NB4 (cell line): ENCODE measurements around the gene ANKIB1.
A peak's percentile ranks its signal among the peaks of the same experiment; 100 is the strongest.
"Not testable (repeated sequence)": the region's sequence is repeated elsewhere in the genome, so short reads cannot be mapped to it uniquely, and the experiment has no call there.

Source experiments
- DNase-seq: peaks from one replicate; pipeline ENCODE4 v3.0.0; 2010; ENCODE audit warnings: low read depth
- H3K4me3 ChIP-seq: one replicate; pipeline ENCODE4 v1.5.1; 2011; ENCODE audit warnings: mild to moderate bottlenecking, low read depth, low read length, moderate library complexity
- MYC ChIP-seq: IDR thresholded peaks from 2 replicates; pipeline ENCODE4 v1.6.1; 2011; ENCODE audit warnings: low read depth, low read length
- POLR2A ChIP-seq: IDR thresholded peaks from 2 replicates; pipeline ENCODE4 v1.6.1; 2011; ENCODE audit warnings: mild to moderate bottlenecking; ENCODE audit not compliant: insufficient read length; ENCODE audit errors: extremely low read depth
- TF ChIP-seq, protein P1 (sequence below): IDR thresholded peaks from 2 replicates; pipeline ENCODE4 v1.6.1; 2011; ENCODE audit warnings: low read depth, low read length
- TF ChIP-seq, protein P2 (sequence below): IDR thresholded peaks from one replicate; pipeline ENCODE4 v1.5.1; 2012; ENCODE audit warnings: low read depth, low read length

ANKIB1 gene

DNA sequence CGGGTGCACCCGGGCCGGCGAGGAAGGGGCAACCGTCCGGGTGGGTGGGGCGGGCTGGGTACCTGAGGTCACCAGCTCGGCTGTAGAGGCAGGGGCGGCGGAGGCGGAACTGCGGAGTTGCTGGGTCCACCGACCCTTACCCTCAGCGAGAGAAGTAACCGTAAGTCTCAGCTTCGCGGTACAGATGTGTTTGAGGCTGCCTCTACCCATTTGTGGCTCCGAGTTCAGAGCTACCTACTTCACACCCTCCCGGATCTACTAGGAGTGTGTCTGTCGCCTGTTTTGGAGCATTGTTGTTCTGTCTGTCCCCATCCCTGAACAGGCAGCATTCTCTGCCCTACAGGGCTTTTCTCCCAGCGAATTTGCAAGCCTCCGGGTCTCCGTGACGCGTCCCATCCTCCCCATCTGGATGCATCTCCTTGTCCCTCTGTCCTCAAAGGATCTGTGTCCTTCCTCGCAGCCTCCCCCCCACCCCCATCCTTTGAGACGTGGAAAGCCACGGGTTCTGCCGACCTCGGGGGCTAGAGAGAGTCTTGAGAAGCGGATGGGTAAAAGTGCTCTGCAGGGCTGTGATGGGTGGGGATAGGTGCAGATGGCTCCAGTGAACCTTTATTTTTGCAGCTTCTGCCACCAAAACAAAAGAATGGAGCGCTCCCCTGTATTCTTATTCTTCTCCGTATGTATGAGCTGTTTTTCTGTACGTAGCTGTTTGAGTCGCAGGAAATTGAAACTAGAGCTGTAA is 757 bp downstream of the ANKIB1 start:
- TF ChIP-seq POLR2A (no peak), MYC (no peak)
- TF ChIP-seq, protein P1, sequence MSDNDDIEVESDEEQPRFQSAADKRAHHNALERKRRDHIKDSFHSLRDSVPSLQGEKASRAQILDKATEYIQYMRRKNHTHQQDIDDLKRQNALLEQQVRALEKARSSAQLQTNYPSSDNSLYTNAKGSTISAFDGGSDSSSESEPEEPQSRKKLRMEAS: no peak
- TF ChIP-seq, protein P2, sequence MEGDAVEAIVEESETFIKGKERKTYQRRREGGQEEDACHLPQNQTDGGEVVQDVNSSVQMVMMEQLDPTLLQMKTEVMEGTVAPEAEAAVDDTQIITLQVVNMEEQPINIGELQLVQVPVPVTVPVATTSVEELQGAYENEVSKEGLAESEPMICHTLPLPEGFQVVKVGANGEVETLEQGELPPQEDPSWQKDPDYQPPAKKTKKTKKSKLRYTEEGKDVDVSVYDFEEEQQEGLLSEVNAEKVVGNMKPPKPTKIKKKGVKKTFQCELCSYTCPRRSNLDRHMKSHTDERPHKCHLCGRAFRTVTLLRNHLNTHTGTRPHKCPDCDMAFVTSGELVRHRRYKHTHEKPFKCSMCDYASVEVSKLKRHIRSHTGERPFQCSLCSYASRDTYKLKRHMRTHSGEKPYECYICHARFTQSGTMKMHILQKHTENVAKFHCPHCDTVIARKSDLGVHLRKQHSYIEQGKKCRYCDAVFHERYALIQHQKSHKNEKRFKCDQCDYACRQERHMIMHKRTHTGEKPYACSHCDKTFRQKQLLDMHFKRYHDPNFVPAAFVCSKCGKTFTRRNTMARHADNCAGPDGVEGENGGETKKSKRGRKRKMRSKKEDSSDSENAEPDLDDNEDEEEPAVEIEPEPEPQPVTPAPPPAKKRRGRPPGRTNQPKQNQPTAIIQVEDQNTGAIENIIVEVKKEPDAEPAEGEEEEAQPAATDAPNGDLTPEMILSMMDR: no peak
- peak overlapping the region; percentile 93 for H3K4me3 ChIP-seq
- no peak for DNase-seq

DNA sequence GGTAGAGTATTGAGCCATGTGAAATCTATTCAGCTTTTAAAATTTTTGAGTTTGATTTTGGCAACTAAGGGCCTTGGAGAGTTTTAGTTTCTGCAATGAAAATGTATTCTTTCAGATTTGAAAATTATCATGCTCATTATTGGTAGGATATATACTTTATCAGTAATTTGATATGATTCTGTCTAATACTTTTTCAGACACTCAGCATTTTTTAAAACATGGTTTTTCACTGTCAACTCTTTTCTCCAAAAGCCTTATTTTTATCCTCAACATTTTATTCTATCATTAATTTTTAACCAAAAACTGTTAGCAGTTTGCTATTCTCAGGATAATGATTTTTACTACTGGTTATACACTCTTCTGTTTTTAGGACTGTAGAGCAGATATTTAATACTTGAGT is 4.8 kb downstream of the ANKIB1 start:
- no peak for TF ChIP-seq POLR2A
- no peak for TF ChIP-seq MYC
- H3K4me3 ChIP-seq: no peak overlapping the region
- DNase-seq: no peak

DNA sequence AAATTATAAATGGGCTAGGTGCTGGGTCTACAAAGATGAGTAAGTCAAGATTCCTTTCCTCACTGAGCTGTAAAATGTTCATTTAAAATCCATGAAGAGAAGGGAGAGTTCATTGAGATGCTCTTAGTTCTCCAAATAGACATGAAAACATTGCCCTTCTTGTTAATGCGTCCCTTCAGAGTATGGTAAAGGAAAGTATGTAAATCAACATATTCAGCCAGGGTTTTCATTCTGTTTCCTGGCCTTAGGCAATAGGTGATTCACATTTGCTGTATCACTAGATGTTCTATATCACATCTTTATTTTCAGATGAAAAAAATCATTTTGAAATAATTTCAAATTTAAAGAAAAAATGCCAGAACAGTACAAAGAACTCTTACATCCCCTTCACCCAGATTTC is 5.4 kb downstream of the ANKIB1 start:
- TF ChIP-seq, protein P1: no peak
- TF ChIP-seq MYC: no peak
- TF ChIP-seq, protein P2: no peak
- no peak for TF ChIP-seq POLR2A
- no peak for DNase-seq
- H3K4me3 ChIP-seq: no peak overlapping the region

DNA sequence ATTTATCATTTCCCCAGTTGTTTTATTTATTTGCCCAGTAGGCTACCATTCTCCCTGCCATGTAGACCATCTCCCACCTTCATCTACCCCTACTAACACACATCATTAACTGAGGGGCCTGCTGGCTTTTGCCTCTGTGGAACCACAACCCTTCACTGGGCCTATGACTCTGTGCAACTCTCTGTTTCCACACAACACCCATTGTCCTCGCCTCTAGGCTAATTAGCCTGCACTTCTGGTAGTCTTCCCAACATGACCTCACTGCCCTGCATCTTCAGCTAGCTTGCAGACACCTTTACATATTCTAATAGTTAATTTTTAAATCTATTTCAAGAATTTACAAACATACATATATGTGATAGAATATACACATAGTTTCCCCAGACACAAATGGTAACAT is 7.5 kb downstream of the ANKIB1 start:
- TF ChIP-seq, protein P1: no peak
- TF ChIP-seq MYC (no peak), POLR2A (no peak)
- TF ChIP-seq, protein P2: no peak
- no peak for DNase-seq
- no peak overlapping the region for H3K4me3 ChIP-seq

DNA sequence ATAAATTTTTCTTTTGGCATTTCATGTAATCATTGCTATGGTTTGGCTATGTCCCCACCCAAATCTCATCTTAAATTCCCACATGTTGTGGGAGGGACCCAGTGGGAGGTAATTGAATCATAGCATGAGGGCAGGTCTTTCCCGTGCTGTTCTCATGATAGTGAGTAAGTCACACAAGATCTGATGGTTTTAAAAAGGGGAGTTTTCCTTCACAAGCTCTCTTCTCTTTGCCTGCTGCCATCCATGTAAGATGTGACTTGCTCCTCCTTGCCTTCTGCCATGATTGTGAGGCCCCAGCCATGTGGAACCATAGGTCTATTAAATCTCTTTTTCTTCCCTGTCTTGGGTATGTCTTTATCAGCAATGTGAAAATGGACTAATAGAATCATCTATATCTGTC is 9.0 kb downstream of the ANKIB1 start:
- DNase-seq, H3K4me3 ChIP-seq: not testable (repeated sequence)

DNA sequence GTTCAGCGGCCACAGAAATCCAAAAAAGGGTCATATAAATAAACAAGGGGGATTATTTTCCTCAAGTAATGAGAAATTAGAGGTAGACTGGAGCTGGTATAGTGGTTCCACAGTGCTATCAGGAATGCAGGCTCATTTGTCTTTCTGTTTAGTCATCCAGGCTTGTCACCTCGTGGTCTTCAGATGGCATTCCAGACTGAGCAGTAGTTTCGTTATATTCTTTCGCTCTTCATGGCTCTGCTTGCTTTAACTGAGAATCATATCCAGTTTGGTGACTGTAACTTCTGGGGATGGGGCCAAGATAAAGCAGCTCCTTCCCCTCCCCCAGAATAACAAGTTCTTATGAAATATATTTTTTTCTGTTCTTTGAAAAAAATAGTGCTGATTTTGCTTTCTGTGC is 9.5 kb downstream of the ANKIB1 start:
- TF ChIP-seq, protein P2: no peak
- TF ChIP-seq, protein P1: no peak
- TF ChIP-seq POLR2A (no peak), MYC (no peak)
- no peak for DNase-seq
- no peak overlapping the region for H3K4me3 ChIP-seq

DNA sequence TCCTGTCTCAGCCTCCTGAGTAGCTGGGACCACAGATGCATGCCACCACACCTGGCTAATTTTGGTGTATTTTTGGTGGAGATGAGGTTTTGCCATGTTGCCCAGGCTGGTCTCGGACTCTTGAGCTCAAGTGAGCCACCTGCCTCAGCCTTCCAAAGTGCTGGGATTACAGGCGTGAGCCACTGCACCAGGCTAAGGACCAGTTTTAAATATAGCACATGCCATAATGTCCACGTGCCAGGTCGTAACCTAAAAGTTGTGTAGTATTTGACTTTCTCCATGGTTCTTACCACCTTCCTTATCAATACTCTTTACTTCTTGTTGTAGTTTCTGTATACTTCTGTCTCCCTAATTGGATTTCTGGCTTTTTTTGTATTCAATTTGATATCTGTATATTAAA is 13.3 kb downstream of the ANKIB1 start:
- TF ChIP-seq POLR2A (no peak), MYC (no peak)
- TF ChIP-seq, protein P2: no peak
- TF ChIP-seq, protein P1: no peak
- no peak overlapping the region for H3K4me3 ChIP-seq

More for the DNA sequence above, 13.3 kb downstream of the ANKIB1 start:
- DNase-seq: no peak
